Body of pancreas (tissue), 4 donors: ENCODE data around the gene NOP10.

Source experiments
- POLR2A ChIP-seq, 3 donors: fragments of 450-650 bp; IDR thresholded peaks; one replicate each; pipeline ENCODE4 v1.6.1; 2016; ENCODE audit warnings: antibody characterized with exemption in 3 of 3, mild to moderate bottlenecking in 2 of 3
- TF ChIP-seq, protein P1 (sequence below), 7 experiments: fragments of 450-650 bp in 4 of 7; fragments of 200-600 bp in 3 of 7; sonication (generic) in 3 of 7; IDR thresholded peaks; one replicate each; pipeline ENCODE4 v1.5.1; 2016 to 2019; ENCODE audit warnings: antibody characterized with exemption in 7 of 7

DNA sequence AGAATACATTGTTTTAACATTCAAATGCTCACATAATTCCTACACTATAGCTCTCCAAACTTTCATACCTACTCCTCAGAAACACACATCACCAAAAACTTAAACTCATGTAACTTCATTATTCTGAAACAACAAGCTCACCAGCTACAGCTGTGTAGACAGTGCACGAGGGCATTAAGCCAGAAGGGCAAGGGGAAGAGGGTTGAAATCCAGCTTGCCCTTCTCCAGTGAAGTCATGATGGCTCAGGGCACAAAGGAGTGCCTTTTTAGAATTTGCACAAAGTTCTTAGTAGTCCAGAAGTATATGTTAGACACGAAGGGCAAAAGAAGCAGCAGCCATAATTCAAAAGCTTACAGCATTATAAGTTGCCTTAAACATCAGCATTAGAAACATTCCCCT, 13.9 kb downstream of the NOP10 start:
- TF ChIP-seq, protein P1, sequence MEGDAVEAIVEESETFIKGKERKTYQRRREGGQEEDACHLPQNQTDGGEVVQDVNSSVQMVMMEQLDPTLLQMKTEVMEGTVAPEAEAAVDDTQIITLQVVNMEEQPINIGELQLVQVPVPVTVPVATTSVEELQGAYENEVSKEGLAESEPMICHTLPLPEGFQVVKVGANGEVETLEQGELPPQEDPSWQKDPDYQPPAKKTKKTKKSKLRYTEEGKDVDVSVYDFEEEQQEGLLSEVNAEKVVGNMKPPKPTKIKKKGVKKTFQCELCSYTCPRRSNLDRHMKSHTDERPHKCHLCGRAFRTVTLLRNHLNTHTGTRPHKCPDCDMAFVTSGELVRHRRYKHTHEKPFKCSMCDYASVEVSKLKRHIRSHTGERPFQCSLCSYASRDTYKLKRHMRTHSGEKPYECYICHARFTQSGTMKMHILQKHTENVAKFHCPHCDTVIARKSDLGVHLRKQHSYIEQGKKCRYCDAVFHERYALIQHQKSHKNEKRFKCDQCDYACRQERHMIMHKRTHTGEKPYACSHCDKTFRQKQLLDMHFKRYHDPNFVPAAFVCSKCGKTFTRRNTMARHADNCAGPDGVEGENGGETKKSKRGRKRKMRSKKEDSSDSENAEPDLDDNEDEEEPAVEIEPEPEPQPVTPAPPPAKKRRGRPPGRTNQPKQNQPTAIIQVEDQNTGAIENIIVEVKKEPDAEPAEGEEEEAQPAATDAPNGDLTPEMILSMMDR (IDR thresholded peaks at IDR 0.05): no peak
- TF ChIP-seq POLR2A (IDR thresholded peaks at IDR 0.05): no peak
